ENCODE measurements around the gene MRI1. TPM values are rescaled to one million over a fixed set of nuclear protein-coding genes. Genes with fewer than 3 reads are reported as not detected.

MRI1 gene
- total and polyA plus RNA-seq, 2 experiments from 2014 or later = 12.3 to 44.5 TPM

- no peak for TF ChIP-seq STAT1 (IDR thresholded peaks at IDR 0.05; ENCODE audit: unreplicated experiment)
- TF ChIP-seq, protein P1, sequence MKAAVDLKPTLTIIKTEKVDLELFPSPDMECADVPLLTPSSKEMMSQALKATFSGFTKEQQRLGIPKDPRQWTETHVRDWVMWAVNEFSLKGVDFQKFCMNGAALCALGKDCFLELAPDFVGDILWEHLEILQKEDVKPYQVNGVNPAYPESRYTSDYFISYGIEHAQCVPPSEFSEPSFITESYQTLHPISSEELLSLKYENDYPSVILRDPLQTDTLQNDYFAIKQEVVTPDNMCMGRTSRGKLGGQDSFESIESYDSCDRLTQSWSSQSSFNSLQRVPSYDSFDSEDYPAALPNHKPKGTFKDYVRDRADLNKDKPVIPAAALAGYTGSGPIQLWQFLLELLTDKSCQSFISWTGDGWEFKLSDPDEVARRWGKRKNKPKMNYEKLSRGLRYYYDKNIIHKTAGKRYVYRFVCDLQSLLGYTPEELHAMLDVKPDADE (IDR thresholded peaks at IDR 0.05) = no peak
Measured at GRCh38 chr19:13794398-13794756, 30.1 kb downstream of the MRI1 start (continued).

DNA sequence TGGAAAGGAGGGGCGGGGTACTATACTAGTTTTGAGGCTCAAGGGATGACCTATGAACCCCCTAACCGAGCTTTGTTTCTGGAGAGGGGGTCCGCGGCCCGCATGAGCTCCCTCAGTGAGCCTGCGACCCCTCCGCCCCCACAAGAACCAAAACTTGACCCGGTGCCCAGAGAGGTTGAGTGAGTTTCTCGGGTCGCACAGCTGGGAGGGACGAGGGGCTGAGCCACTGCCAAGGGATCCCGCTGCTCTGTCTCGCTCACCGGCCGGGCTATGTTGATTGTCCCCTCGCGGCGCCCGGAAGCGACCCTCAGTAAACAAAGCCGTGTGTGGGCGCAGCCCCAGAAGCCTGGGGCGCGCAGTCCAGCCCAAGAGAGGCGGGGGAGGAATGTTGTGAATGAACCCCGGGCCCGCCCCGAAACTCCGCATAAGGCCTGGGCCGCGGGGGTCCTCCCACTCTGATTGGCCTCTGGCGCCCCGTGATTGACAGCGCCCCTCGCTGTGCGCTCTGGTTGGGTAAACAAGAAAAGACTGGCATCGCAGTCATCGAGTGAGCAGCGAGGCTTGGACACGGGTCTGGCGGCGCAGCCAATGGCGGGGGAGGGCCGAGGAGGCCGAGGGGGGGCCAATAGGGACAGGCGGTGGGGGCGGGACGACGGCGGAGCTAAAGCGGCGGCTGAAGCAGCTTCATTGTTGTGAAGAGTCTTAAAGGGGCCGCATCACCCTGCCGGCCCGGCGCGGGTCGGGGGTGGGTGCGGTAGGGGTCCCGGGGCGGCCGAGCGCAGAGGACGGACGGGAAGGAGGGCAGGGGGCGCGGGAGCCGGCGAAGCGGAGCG, 30.7 kb downstream of the MRI1 start, which contains the start of gene ZSWIM4:
TSS of gene ZSWIM4 (plus strand) at position 687 of the 833 bp plus-strand sequence. CDS start 206 bp downstream, outside the sequence.
- TF ChIP-seq, protein P1 (IDR thresholded peaks at IDR 0.05) = peak; percentile 52; the same call in 1 of the 2 replicates
- TF ChIP-seq CREB1 (CRISPR knock-in tag; IDR thresholded peaks at IDR 0.05; ENCODE audit: low read depth) = peak; percentile 74
- no peak for TF ChIP-seq EZH2phosphoT487 (IDR thresholded peaks at IDR 0.05; ENCODE audit: unreplicated experiment)
- TF ChIP-seq POLR2AphosphoS5 (IDR thresholded peaks at IDR 0.05; ENCODE audit: low read depth) = peak; percentile 45; the same call in 1 of the 2 replicates
- TF ChIP-seq, protein P2, sequence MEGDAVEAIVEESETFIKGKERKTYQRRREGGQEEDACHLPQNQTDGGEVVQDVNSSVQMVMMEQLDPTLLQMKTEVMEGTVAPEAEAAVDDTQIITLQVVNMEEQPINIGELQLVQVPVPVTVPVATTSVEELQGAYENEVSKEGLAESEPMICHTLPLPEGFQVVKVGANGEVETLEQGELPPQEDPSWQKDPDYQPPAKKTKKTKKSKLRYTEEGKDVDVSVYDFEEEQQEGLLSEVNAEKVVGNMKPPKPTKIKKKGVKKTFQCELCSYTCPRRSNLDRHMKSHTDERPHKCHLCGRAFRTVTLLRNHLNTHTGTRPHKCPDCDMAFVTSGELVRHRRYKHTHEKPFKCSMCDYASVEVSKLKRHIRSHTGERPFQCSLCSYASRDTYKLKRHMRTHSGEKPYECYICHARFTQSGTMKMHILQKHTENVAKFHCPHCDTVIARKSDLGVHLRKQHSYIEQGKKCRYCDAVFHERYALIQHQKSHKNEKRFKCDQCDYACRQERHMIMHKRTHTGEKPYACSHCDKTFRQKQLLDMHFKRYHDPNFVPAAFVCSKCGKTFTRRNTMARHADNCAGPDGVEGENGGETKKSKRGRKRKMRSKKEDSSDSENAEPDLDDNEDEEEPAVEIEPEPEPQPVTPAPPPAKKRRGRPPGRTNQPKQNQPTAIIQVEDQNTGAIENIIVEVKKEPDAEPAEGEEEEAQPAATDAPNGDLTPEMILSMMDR (conservative IDR thresholded peaks at IDR 0.05; ENCODE audit: low read depth in 2 of 2) = no peak
- H3K4me1 Mint-ChIP-seq = peaks cover 4% of the 10 kb centered on the region; the same call in 2 of the 3 replicates
- peaks cover 11% of the 10 kb centered on the region; the same call in 1 of the 2 replicates for H3K4me1 ChIP-seq (ENCODE audit: insufficient read depth)
- peak within 1 kb of the TSS; percentile 86 for H3K4me2 ChIP-seq
- H3K9me2 ChIP-seq (ENCODE audit: insufficient read depth) = no peaks in the 10 kb centered on the region
- peak within 1 kb of the TSS; percentile 88 for H3K27ac ChIP-seq (ENCODE audit: low read depth)
- H3K36me3 Mint-ChIP-seq (ENCODE audit: low read depth) = peaks cover 4% of the 10 kb centered on the region; the same call in 2 of the 3 replicates
- H3K27me3 ChIP-seq (ENCODE audit: insufficient read depth) = no peaks in the 10 kb centered on the region
- H3K4me3 ChIP-seq = peak within 1 kb of the TSS; percentile 70
- H3K9me3 Mint-ChIP-seq = no peaks in the 10 kb centered on the region
- 0 out of 2 replicates have a peak within 1 kb of the TSS, but pooled peaks have one; percentile 6 for H2AFZ ChIP-seq
- H3F3A ChIP-seq (replicated peaks; ENCODE audit: low read depth) = 0 out of 2 replicates have a peak, but pooled peaks cover 9% of the 10 kb centered on the region
- no peaks in the 10 kb centered on the region for H3K36me3 ChIP-seq (ENCODE audit: insufficient read depth)
- ATAC-seq (peak; percentile 90), DNase-seq (ENCODE audit: low spot score) (peak; percentile 100)
- H3K27ac Mint-ChIP-seq = peak within 1 kb of the TSS; percentile 93
- H3K27me3 Mint-ChIP-seq (ENCODE audit: insufficient read depth, low read depth, poor library complexity) = peaks cover 13% of the 10 kb centered on the region
- H4K20me1 ChIP-seq (replicated peaks; ENCODE audit: insufficient read depth) = no peaks in the 10 kb centered on the region; the same call in 1 of the 2 replicates
- peak within 1 kb of the TSS; percentile 93 for H3K4me3 Mint-ChIP-seq
- peaks cover 12% of the 10 kb centered on the region for H3K79me2 ChIP-seq (replicated peaks; ENCODE audit: insufficient read depth)

Data from GM23338 (cell line).